ENCODE measurements around the gene LYPD6B.

- TF ChIP-seq POLR2A (IDR thresholded peaks at IDR 0.05) (no peak), CTCF (IDR thresholded peaks at IDR 0.05) (no peak)
Observed at GRCh38 chr2:149068996-149069888, 30.7 kb downstream of the LYPD6B start.
